Stimulated activated CD4-positive, alpha-beta T cell treated with anti-CD3 and anti-CD28 coated beads, Interleukin-1b, Interleukin-23, amount 100 ng/mL, for 48 hours (primary cell): ENCODE data around the gene ZFPM1.
"Not testable (repeated sequence)": the region's sequence is repeated elsewhere in the genome, so short reads cannot be mapped to it uniquely, and the experiment has no call there.

ENCODE experiments used
- DNase-seq: peaks from one replicate; pipeline ENCODE4 v3.0.0-alpha.2; 2020

The ZFPM1 gene

DNA sequence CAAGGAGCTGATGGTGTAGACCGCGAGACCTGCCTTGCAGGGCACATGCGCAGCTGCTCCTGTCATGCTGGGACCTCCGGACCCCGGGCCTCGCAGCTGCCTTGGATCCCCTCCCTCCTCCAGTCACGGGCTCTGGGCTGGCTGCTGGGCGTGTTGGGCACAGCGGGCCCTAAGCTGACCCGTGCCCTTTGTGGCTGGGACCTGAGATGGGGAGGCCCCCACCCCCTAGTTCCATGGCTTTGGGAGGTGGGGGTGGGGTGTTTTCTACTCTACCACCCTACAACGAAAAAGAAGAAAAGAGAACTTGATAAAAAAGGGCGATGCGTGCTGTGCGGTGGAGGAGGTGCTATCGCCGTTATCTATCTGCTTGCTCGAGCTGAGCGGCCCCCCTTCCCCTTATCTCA is 14.5 kb downstream of the ZFPM1 start:
- DNase-seq: no peak

DNA sequence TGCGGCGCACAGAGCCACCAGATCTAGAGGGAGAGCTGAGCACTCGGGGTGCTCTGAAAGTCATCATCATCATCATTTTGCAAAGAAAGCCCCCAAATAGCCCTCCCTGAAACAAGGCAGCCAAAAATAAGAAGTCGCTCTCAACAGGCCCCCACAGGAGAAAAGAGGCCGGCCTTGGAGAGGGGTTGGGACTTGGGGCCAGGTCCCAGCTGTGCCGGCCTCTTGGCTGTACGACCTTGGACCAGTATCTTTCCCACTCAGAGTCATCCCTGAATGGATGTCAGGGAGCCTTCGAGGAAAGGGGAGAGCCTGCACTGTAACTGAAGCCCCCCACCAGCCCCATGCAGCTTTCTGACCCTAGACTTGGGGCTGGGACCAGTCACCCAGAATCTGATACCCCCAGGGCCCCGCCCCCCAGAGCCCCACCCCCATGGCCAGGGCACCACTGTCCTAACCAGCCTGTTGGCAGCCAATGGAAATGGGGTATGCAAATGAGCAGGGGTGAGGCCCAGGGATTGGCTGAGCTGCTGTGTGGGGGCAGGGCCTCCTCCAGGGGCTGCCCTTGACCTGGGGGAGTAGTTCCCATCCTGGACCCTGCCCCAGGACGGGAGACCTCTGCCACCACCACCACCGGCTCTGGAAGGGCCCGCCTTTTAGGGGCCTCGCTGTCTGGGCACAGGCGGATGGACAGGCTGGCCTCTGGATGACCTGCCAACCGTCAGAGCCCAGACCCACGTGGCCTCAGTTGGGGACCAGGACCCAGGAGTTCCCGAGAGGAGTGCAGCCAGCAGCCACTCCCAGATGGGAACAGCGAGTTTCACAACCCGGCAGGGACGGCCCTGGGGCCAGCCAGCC is 15.4 kb downstream of the ZFPM1 start:
- peak; percentile 39 for DNase-seq

DNA sequence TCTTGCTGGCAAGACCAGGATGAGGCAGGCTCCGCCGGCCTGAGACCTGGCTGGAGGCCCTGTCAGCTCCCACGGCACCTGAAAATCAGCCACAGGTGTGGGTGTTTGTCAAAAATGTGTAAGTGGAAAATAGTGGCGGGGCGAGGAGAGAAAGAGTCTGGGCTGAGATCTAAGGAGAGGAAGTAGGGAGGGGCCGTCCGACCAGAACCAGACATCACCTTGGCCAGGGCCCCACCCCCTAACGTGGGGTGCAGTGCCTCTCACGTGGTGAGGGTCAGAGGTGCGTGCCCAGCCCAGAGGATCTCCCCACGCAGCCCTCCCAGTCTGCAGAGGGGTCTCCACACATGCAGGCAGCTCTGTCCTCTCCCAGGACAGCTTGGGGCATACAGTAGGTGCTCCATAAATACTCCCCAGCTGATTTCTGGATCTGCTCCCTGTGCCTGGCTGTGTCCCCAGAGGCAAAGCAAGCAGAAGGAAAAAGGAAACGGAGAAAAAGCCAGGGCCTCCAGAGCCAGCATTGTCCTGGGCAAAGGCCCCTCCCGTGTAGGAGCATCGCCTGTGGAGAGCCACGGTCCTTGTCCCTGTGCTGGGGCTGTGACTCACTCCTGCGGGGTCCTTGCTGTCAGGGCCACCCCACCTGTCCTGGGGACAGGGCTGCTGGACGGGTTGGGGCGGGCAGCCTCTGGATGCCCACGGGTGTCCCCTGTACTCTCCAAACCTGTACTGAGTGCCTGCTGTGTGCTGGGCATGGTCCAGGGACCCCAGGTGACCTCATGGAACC is 16.7 kb downstream of the ZFPM1 start:
- peak; percentile 31 for DNase-seq

DNA sequence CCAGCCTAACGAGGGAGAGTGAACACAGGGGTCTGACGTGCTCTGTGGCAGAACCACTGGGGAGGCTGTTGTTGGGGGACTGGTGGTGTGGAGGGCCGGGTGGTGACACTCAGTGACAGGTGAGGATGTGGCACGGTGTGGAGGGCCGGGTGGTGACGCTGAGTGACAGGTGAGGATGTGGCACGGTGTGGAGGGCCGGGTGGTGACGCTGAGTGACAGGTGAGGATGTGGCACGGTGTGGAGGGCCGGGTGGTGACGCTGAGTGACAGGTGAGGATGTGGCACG is 17.3 kb downstream of the ZFPM1 start:
- DNase-seq: not testable (repeated sequence)

DNA sequence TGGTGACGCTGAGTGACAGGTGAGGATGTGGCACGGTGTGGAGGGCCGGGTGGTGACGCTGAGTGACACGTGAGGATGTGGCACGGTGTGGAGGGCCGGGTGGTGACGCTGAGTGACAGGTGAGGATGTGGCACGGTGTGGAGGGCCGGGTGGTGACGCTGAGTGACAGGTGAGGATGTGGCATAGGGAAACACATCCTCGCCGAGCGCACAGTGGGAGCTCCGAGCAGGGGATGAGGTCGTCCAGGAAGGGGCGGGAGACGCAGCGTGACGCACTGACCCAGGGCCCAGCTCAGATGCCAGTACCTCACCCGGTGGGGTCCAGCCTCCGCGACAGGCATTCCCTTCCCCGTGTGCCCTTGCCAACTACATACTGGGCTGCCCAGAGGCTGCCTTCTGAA is 17.6 kb downstream of the ZFPM1 start:
- not testable (repeated sequence) for DNase-seq

DNA sequence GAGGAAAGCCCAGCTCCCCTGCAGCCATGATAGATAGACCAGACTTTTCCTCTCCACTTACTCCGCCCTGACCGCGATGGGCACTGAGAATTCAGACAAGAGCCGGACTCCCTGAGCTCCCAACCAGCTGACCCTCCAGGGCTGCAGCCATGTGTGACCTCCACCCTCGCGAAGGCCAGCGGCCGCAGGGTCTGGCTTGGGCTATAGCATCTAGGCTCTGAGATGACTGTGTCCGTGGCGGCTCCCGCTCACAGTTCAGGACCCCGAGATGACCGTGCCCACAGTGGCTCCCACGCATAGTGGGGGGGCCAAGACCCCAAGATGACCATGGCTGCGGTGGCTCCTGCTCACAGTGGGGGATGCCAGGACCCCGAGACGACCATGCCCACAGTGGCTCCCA is 18.0 kb downstream of the ZFPM1 start:
- DNase-seq: no peak

DNA sequence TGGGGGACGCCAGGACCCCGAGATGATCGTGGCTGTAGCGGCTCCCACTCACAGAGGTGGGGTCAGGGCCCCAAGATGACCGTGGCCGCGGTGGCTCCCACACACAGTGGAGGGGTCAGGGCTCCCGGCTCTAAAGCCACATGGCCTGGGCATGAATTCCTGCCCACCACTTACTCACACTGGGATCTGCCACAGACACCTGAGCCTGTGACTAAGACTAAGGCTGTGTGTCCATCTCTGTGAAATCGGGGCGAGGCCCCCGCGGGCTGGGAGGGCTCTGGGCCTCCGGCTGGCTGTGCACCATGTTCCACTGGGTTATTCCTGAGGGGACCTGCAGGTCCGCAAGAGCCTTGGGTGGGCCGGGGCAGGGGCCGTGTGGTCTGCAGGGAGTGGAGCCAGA is 18.5 kb downstream of the ZFPM1 start:
- no peak for DNase-seq

DNA sequence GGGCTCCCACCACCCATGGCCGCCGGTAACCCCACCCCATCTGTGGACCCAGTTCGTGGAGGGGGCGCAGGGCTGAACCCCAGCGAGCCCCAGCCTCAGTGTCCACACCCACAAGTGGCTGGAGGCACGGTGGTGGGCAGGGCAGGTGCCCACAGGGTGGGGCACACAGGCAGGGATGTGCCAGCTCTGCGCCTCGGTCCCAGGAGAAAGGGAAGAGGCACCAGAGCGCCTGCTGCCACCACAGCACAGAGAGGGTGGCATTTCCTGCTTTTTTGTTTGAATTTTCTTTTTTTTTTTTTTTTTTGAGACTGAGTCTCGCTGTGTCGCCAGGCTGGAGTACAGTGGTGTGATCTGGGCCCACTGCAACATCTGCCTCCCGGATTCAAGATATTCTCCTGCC is 19.0 kb downstream of the ZFPM1 start:
- no peak for DNase-seq

DNA sequence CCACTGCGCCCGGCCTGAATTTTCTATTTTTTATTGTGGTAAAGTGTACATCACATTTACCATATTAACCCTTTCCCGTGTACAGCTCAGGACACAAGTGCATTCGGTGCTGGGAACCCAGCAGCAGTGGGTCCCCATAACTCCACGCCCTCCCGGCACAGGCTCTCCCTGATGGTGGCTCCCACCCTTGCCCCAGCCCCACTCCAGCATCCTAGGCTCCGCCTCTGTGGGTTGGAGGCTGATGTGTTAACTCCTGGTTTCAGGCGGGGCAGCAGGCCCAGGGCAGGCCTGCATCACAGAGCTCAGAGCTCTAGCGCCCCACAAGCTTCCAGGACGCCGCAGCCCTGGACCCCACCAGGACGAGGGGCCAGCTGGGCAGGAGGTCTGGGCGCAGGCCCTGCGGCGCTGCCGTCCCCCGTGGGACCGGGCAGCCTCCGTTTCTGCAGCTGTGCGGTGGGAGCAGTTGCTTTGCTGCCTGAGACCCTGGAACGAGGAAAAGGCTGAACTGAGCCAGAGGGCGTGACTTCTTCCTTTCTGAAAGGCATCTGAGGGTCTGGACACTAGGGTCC is 19.6 kb downstream of the ZFPM1 start:
- DNase-seq: no peak

DNA sequence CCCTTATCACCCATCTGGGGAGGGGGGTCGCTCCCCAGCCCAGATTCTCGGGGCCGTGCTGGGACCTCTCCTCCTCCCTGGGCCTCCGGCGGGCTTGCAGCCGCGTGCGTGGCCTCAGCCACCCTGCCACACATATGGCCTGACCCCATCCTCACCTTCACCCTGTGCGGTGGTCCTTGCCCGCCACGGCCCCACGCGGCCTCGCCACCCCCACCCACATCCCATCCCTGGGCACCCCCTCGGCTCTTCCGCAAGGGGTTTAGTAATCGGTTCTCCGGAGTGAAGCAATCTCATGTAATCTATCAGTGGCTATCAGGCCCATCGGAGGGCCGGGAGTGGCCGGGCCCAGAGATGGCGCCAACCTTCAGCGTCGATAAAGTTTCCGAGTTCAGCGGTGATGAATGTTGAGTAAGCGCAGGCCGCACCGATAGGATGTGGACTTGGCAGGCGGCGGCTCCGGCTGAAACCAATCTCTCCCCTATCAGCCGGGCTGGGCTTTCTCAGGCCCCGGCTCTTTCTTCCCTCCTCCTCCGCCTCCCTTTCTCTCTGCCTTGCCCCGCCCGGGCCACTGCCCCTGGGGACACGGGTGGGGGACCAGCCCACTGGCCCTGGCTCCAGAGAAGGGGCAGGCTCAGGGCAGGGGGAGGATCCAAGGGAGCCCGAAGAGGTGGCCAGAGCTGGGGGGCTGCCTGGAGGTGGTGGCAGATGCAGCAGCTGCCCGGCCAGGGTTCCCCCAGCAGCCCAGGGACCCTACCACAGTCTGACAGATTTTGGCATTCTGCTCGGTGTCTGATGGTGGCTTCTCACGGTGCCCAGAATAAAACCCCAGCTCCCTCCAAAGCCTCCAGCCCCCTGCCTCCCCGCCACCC is 20.8 kb downstream of the ZFPM1 start:
- DNase-seq: no peak

DNA sequence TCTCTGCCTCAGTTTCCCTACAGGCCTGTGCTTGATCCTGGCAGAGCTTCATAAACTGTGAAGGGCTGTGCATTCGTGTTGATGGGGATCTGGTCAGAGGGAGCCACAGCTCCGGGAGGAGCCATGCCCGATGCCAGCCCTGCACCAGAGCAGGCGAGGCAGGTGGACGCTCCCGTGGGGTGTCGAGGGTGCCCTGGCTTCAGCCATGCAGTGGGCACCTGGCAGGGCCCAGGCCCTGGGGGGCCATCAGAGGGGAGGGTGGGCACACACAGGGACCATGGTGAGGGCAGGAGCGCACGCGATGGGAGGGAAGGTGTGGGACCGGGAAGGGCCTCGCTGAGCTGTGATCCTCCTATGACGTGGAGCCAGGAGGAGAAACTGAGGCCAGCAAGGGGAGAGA is 22.0 kb downstream of the ZFPM1 start:
- no peak for DNase-seq

DNA sequence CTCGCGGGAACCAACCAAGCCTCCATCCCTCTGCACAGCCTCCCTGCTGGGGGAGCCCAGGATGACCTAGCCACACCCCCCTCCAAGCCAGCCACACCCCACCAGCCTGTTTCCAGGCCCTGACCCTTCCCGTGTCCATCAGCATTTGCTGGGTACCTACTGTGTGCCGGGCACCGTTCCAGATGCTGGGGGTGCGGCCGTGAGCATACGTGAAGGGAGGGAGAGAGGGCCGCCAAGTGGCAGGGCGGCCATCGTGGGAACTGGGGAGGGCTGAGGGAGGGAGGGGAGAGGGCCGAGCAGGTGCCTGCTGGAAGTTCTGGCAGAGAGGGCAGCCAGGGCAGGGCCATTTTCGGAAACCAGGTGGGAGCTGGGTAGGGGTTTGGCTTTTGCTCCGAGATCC is 23.1 kb downstream of the ZFPM1 start:
- DNase-seq: no peak

DNA sequence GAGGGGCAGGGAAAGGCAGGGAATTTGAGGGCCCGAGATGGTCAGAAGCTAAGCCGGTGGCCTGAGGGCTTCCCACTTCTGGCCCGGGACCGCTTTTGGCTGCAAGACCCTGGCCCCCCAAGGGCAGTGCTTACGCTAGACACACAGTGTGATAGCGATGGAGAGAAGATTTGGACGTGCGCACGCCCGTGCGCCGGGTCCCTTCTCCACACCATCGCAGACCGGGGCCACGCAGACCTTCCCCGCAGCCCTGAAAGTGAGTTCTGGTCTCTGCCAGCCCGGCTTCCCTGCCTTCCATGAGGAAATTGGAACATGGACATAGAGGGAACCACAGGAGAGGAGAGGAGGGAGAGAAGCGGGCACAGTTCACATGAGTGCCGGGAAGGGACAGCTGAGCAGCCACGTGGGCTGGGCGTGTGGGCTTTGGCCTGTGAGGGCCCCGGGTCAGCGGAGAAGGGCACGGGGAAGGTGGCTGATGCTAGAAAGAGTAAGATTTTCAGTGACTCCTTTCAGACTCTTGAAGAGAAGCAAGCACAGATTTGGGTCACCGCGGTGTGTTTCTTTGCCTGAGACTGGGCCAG is 23.8 kb downstream of the ZFPM1 start:
- DNase-seq: no peak

DNA sequence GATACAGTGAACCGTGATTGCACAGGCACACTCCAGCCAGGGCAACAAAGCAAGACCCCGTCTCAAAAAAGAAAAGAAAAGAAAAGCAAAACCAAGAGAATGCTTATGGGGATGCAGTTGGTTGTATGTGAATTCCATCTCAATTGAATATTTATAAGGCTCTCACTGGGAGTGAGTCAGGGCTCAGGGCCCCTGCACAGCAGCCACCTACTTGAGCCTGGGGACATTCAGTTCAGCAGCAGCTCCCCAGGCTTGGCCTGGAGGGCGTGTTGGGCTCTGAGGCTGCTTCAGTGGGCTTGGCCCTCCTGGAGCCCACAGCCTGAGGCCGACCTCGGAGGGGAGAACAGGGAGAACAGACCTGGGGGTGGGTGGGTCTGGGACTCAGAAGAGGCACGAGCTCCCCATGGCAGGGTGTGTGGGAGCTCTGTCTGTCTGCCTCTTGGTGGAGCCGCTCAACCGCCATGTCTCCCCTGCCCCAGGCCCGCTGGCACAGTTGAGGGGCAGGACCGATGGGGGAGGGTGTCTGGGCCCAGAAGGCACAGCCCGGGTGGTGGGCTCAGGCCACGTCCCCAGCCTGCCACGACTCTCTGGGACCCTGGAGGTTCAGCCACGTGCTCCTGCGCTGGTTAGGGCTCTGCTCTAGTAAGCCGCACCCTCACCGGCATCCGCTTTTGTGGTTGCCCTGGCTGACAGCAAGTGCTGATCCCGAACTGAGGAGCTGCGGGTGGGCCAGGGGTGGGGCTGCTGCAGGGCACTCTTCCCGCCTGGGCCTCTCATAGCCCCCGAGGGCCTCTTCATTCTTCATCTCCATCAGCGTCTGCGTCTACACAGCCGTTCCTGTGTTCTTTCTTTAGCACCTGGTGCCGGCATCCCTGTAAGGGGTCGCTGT is 24.8 kb downstream of the ZFPM1 start:
- peak; percentile 30 for DNase-seq

DNA sequence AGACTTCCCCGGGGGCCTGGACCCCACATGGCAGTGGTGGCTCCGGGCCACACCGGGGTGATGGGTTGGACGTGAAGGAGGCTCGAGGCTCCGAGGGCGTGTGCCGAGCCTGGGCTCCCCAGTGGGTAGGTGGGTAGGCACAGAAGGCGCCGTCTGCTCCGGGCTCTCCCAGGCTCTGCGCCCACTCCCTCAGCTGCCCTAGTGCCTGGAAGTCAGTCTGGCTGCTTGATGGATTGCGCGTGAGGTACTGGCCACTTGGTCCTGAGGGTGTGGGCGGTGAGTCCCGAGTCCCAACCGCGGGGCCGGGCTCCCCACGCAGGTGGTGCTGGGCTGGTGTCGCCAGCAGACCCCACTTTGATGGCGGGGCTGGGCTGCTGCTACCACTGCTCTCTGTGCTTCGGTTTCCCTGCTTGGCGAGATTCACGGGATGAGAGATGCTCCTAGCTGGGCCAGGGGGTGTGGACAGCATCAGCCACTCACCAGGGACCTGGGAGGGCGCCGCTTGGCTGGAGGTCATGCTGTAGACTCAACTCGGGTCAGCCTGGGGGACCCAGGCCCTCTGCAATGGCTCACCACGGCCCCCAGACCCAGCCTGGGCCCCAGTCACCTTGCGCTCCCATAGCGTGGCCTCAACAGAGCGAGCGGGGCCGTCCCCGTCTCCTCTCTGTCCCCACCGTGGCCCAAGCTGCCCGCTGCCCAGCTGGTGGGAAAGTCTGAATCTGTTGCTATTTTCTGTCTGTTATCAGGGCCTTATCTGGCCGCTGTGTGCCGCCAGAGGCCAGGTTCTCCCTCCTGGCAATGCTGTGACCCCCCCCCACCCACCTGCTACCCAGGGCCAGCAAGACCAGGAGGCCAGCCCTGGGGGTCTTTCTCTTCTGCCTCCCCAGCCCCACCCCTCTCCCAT is 26.1 kb downstream of the ZFPM1 start:
- no peak for DNase-seq

DNA sequence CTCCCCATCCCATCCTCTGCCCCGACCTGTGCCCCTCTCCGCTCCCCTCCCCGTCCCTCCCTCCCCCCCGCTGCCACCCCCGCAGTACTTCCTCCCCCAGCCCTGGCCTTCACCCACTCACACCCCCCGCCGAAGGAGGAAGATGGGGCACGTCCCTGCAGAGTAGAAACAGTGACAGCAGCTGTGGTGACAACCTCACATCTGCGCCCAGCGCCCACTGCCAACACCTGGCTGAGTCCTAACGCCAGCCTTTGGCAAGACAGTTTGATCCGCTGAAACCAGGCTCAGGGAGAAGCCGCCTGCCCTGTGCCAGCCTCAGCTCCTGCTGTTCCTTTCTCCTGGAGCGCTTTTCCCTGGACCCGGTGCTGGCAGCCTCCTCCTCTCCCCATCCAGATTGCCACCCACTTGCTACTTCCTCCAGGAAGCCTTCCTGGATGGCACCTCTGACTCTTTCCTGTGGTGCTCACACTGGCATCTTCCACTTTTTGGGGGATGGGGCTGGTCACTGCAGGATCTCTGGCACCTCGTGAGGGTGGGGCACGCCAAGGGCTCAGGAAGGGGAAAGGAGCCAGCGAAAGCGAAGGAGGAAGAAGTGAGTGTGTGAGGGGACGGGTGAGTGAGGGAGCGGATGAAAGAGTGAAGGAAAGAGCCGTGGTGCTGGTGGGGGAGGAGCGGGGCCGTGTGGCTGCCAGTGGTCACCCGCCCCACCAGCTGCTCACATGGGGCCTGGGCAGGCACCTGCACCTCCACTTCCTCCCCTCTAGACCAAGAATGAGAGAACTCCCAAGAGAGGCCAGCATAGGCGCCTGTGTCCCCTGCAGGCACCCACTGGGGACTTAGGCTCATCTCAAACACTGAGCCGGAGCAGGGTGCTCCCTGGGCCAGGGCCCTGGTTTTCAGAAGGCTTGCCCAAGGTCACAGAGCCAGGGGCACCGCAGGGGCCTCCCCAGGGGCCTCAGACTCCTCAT is 27.0 kb downstream of the ZFPM1 start:
- no peak for DNase-seq

DNA sequence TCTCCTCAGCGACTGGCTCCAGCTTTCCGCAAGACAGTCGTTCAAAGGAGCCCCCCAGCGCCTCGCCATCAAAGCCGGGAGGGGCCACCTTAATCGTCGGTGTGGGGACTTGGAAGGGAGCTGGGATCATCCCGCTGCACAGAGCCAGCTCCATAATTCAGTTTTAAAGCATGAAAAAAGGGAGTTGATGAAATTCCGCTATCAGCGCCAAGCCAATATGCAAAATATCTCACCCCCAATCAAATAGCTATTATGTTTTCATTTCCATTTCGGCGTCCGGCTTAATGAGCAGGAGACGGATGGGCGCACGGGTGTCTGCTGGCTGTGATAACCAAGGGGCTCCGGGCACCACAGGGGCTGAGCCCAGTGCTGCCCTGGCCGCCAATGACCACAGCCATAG is 27.7 kb downstream of the ZFPM1 start:
- no peak for DNase-seq

DNA sequence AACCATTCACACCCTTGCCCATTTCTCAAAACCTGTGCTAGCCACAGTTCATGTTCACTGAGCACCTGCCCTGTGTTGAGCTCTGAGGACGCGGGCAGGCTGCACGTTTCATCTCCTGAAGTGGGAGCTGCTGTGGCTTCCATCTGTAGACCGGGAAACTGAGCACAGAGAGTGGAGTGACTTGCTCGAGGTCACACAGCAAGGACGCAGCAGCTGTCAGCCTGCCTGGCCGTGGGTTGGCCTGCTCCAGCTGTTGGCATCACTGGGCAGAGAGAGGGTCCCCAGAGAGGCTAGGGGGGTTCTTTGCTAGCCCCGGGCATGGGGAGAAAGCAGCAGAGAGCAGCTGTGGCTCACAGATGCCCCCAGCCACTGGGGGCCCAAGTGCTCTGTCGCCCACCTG is 28.8 kb downstream of the ZFPM1 start:
- no peak for DNase-seq

DNA sequence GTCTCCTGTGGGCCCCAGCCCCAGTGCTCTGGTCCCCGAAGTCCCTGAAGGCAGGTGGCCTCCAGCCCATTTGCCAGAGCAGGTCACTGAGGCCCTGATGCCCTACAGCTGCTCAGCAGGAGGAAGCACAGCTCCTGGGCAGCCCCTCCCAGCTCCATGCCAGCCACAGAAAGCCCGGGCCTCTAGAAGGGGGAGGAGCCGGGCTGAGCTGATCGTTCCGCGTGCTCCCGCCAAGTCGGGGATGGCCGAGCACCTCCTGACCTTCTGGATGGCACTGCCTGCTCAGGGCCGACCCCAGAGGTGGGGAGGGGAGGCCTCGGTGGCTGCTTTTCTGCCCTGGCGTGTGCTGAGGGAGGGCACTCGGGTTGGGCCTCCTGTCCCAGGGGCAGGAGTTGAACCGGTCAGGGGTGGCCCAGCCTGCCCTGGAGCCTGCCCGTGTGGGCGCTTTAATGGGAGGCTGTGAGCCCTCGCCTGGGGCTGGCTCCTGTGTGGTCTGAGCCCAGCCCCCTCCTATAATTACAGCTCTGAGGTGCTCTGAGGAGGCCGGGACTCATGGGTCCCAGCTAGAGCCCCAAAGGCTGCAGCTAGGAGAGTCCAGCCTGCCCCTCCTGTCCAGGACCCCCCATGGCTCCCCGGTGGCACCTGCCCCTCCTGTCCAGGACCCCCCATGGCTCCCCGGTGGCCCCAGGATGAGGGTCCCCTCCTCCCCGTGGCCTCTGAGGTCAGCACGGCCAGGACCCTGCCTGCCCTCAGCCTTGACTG is 29.7 kb downstream of the ZFPM1 start:
- DNase-seq: no peak
